Ishikawa (cell line): ENCODE measurements around the gene AKR7A2.

Experiments
- CEBPB ChIP-seq: IDR thresholded peaks from 2 replicates; pipeline ENCODE4 v1.6.1; 2012
- NFIC ChIP-seq: IDR thresholded peaks from 2 replicates; pipeline ENCODE4 v1.6.1; 2012
- RAD21 ChIP-seq: IDR thresholded peaks from 2 replicates; pipeline ENCODE4 v1.6.1; 2012; ENCODE audit warnings: low read depth

GRCh38 chr1:19325368-19325957 is 13.5 kb upstream of the AKR7A2 start:
- TF ChIP-seq NFIC (no peak), CEBPB (no peak), RAD21 (no peak)
